Thymus (tissue), 2 donors: ENCODE measurements around the gene MEF2D. TPM values are rescaled to one million over a fixed set of nuclear protein-coding genes. Genes with fewer than 3 reads are reported as not detected.

ENCODE experiments used
- polyA plus RNA-seq: library from polyadenylated mRNA; stranded (reverse); fragments of 200-250 nt; gene quantifications from one replicate; pipeline ENCODE4 v1.2.3, GENCODE V29; 2013
- total RNA-seq: library from RNA; stranded (reverse); fragments of 120-200 nt; gene quantifications from one replicate; pipeline ENCODE4 v1.2.4, GENCODE V29; 2013
- donor health status: healthy.

MEF2D gene
- total and polyA plus RNA-seq, 2 donors: 8.3 to 26.3 TPM

Other genes with a start within 250 kb of the MEF2D start
- gene SMG5, start 217.9 kb downstream of the MEF2D start, total RNA-seq: 32.3 TPM
- 28.2 TPM for gene SMG5, start 217.9 kb downstream of the MEF2D start, polyA plus RNA-seq
- 3.4 TPM for gene TMEM79, start 216.4 kb downstream of the MEF2D start, total RNA-seq
- 10.2 TPM for gene TMEM79, start 216.4 kb downstream of the MEF2D start, polyA plus RNA-seq
- gene GLMP, start 205.1 kb downstream of the MEF2D start, total RNA-seq: 20.3 TPM
- gene GLMP, start 205.1 kb downstream of the MEF2D start, polyA plus RNA-seq: 40.0 TPM
- not detected for gene VHLL, start 201.5 kb downstream of the MEF2D start, total RNA-seq
- 0.09 TPM for gene VHLL, start 201.5 kb downstream of the MEF2D start, polyA plus RNA-seq
- 296 TPM for gene CCT3, start 162.5 kb downstream of the MEF2D start, total RNA-seq
- gene CCT3, start 162.5 kb downstream of the MEF2D start, polyA plus RNA-seq: 114 TPM
- 0.71 TPM for gene TSACC, start 162.2 kb downstream of the MEF2D start, total RNA-seq
- 0.27 TPM for gene TSACC, start 162.2 kb downstream of the MEF2D start, polyA plus RNA-seq
- 0.05 TPM for gene RHBG, start 131.6 kb downstream of the MEF2D start, total RNA-seq
- 0.37 TPM for gene RHBG, start 131.6 kb downstream of the MEF2D start, polyA plus RNA-seq
- gene IQGAP3, start 71.8 kb upstream of the MEF2D start, total RNA-seq: 2.5 TPM
- gene IQGAP3, start 71.8 kb upstream of the MEF2D start, polyA plus RNA-seq: 1.0 TPM
- gene TTC24, start 78.9 kb upstream of the MEF2D start, total RNA-seq: 12.9 TPM
- 13.4 TPM for gene TTC24, start 78.9 kb upstream of the MEF2D start, polyA plus RNA-seq
- 64.4 TPM for gene NAXE, start 91.0 kb upstream of the MEF2D start, total RNA-seq
- gene NAXE, start 91.0 kb upstream of the MEF2D start, polyA plus RNA-seq: 40.2 TPM
- 11.6 TPM for gene GPATCH4, start 100.7 kb upstream of the MEF2D start, total RNA-seq
- gene GPATCH4, start 100.7 kb upstream of the MEF2D start, polyA plus RNA-seq: 12.0 TPM
- 0.09 TPM for gene HAPLN2, start 118.6 kb upstream of the MEF2D start, total RNA-seq
- gene HAPLN2, start 118.6 kb upstream of the MEF2D start, polyA plus RNA-seq: 0.50 TPM
- 0.24 TPM for gene BCAN, start 141.3 kb upstream of the MEF2D start, total RNA-seq
- 0.43 TPM for gene BCAN, start 141.3 kb upstream of the MEF2D start, polyA plus RNA-seq
- 3.7 TPM for gene NES, start 176.6 kb upstream of the MEF2D start, total RNA-seq
- gene NES, start 176.6 kb upstream of the MEF2D start, polyA plus RNA-seq: 3.3 TPM
- gene CRABP2, start 204.8 kb upstream of the MEF2D start, total RNA-seq: 20.7 TPM
- 75.0 TPM for gene CRABP2, start 204.8 kb upstream of the MEF2D start, polyA plus RNA-seq
- gene METTL25B, start 227.7 kb upstream of the MEF2D start, total RNA-seq: 10.7 TPM
- 39.4 TPM for gene METTL25B, start 227.7 kb upstream of the MEF2D start, polyA plus RNA-seq
- gene ISG20L2, start 228.0 kb upstream of the MEF2D start, total RNA-seq: 14.1 TPM
- 12.0 TPM for gene ISG20L2, start 228.0 kb upstream of the MEF2D start, polyA plus RNA-seq
- gene MRPL24, start 240.3 kb upstream of the MEF2D start, total RNA-seq: 53.8 TPM
- gene MRPL24, start 240.3 kb upstream of the MEF2D start, polyA plus RNA-seq: 59.0 TPM